ENCODE measurements around the gene RAP1GAP2.

RAP1GAP2 gene

GRCh38 chr17:2786176-2786881, 9.9 kb upstream of the RAP1GAP2 start:
- DNase-seq (ENCODE audit: low read depth) = peak; percentile 84

GRCh38 chr17:2789700-2790099, 6.5 kb upstream of the RAP1GAP2 start:
- DNase-seq (ENCODE audit: low read depth) = no peak

GRCh38 chr17:2792366-2793169, 3.7 kb upstream of the RAP1GAP2 start:
- DNase-seq (ENCODE audit: low read depth) = peak; percentile 34

DNA sequence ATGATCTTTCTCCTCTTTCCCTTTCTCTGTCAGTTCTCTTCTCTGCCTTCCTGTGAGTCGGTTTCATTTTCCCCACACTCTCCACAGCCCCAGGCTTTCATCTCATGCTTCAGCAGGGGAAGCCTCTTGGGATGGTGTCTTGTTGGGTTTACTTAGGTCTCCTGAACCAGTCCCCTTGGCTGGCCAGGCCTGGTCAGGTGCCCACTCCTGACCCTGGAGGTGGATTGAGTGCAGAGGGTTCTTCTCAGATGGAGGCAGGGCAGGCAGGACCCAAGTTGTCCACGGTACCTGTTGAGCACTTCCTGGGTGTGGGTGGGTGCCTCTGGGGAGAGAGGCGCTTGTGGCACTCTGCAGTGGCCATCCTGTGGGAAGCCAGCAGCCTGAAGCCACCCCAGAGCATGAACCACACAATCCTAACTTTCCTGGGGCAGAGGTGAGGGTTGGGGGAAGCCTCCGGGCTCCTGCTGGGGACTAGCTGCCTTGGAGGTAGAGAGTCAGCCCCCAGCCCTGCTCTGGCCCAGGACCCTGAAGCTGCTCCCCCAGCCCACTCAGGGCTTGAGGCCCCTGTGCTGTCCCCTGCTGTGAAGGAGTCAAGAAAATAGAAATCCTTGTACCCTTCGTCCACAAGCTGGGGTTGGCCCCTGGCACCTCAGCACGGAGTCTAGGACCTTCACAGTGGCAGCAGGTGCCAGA, 2.0 kb upstream of the RAP1GAP2 start:
- DNase-seq (ENCODE audit: low read depth) = no peak

DNA sequence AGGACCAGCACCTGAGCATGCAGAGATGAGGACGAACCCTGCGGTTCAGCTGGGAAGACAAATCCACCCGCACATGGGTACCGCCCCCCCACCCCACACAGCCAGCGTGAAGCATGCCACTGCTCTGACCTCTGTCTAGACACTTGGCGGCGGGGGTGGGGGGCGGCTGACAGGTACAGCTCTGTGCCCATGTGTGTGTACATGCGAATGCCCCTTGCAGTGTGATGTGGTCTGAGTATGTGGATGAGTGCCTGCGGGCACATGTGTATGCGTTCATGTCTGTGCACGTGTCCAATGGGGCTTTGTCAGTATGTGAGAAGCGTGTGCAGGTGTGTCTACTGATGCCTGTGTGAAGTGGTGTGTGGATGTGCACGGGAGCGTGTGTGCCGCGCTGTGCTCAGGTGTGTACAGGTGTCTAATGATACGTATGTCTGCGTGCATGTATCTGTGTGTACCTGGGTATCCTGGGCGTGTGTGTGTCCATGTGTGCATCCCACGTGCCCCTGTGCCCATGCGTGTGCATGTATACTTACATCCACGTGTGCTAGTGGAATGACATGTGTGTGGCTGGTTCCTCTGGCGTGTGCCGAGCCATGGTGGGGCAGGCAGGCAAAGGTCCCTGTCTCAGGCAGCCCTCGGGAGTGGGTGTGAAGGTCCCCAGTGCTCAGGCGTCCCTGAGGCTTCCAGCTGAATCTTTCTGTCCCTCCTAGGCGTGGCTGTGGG, 636 bp upstream of the RAP1GAP2 start:
- no peak for DNase-seq (ENCODE audit: low read depth)

- no peak for DNase-seq (ENCODE audit: low read depth)
Observed at GRCh38 chr17:2797226-2797625, 988 bp downstream of the RAP1GAP2 start.

- DNase-seq (ENCODE audit: low read depth) = no peak
Observed at GRCh38 chr17:2797637-2798036, 1.4 kb downstream of the RAP1GAP2 start.

DNA sequence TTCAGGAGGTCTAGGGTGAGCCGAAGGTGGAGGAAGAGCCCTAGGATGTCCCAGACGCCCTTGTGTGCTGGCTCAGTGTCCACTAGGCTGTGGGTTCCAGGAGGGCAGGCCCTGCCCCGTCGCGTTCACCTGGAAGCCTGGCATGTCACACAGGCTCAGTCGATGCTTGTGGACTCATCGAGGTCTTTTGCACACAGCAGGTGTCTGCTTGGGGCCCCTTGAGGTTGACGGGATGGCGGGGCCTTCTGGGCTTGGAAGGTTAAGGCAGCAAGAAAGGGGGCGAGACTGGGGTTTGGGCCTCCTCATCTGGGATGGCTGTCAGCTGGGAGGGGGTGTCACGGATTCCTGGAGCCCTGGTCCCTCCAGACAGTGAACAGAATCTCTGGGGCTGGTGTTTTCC, 1.9 kb downstream of the RAP1GAP2 start:
- DNase-seq (ENCODE audit: low read depth) = no peak

- DNase-seq (ENCODE audit: low read depth) = no peak
Observed at GRCh38 chr17:2798678-2799077, 2.4 kb downstream of the RAP1GAP2 start.

DNA sequence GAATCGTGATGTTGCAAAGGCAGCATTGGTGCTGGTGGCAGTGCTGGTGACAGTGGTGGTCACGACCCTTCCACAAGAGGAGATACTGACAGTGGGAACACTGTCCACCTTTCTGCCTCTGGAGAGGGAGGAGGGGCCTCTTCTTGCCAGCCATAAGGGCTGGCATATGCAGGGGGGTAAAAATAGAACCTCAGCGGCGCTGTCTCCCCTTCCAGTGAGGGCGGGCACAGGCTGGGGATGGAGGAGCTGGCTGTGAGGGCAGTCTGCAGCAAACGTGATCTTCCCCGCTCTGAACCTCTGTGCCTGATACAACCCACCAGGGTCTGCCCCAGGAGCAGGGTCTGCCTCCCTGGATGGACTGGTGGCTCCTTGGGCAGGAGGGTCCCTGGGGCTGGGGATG, 3.4 kb downstream of the RAP1GAP2 start:
- DNase-seq (ENCODE audit: low read depth) = no peak

GRCh38 chr17:2800367-2800766, 4.1 kb downstream of the RAP1GAP2 start:
- DNase-seq (ENCODE audit: low read depth) = no peak

- DNase-seq (ENCODE audit: low read depth) = no peak
Observed at GRCh38 chr17:2801841-2802240, 5.6 kb downstream of the RAP1GAP2 start.

DNA sequence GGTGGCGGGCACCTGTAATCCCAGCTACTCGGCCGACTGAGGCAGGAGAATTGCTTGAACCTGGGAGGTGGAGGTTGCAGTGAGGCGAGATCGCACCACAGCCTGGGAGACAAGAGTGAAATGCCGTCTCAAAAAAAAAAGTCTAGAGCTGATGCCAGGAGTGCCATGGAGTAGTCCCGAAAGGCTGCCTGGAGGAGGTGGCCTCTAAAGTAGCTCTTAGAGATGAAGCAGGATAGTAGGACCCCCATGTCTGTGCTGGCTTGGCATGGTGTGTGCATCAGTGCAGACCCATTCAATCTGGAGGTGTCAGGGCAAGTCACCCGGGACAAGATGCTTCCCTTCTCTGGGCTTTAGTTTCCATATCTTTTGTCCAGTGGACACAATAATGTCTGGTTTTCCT, 6.3 kb downstream of the RAP1GAP2 start:
- DNase-seq (ENCODE audit: low read depth) = no peak

DNA sequence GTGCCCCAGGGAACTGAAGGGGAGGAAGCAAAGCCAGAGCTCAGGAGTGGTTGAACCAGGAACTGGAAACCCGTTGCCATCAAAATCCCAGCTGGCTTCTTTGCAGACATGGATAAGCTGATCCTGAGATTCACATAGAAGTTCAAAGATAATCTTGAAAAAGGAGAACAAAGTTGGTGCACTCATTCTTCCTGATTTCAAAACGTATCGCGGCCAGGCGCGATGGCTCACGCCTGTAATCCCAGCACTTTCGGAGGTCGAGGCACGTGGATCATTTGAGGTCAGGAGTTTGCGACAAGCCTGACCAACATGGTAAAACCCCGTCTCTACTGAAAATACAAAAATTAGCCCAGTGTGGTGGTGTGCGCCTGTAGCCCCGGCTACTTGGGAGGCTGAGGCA, 7.1 kb downstream of the RAP1GAP2 start:
- DNase-seq (ENCODE audit: low read depth) = no peak

DNA sequence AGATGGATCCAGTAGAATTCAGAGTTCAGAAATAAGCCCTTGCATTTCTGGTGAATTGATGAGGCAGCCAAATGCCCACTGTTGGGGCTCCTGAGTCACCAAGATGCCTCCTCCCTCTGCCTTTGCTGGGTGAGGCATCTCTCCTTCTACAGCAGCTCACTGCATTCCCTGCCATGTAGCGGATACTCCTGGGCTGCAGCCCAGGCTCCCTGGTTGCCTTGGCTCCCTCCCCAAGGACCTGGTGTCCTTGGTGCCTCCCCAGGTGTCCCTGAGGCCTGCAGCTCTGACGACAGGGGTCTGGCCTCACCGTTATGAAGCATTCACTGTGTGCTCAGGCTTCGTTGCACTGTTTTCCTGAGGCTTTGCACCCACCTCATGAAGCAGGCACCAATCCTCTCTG, 7.7 kb downstream of the RAP1GAP2 start:
- DNase-seq (ENCODE audit: low read depth) = no peak

- DNase-seq (ENCODE audit: low read depth) = no peak
Observed at GRCh38 chr17:2804912-2805311, 8.7 kb downstream of the RAP1GAP2 start.

DNA sequence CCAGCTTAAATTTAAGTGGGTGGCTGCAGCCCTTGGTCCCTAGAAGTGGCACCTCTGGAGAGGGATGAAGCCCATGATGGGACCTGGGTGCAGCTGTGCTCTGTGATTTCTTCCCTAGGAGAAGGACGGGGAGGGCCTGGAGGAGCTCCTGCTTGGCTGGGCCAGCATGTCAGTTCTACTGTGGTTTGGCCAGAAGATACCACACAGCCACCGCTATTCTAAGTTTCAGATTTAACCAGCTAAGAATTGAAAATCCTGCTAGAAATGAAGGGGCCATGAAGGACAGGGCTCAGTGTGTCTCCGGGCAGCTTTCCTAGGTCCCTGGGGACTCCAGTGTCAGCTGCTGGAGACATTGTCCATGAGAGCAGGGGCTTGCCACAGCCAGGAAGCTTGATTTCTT, 9.7 kb downstream of the RAP1GAP2 start:
- DNase-seq (ENCODE audit: low read depth) = no peak

DNA sequence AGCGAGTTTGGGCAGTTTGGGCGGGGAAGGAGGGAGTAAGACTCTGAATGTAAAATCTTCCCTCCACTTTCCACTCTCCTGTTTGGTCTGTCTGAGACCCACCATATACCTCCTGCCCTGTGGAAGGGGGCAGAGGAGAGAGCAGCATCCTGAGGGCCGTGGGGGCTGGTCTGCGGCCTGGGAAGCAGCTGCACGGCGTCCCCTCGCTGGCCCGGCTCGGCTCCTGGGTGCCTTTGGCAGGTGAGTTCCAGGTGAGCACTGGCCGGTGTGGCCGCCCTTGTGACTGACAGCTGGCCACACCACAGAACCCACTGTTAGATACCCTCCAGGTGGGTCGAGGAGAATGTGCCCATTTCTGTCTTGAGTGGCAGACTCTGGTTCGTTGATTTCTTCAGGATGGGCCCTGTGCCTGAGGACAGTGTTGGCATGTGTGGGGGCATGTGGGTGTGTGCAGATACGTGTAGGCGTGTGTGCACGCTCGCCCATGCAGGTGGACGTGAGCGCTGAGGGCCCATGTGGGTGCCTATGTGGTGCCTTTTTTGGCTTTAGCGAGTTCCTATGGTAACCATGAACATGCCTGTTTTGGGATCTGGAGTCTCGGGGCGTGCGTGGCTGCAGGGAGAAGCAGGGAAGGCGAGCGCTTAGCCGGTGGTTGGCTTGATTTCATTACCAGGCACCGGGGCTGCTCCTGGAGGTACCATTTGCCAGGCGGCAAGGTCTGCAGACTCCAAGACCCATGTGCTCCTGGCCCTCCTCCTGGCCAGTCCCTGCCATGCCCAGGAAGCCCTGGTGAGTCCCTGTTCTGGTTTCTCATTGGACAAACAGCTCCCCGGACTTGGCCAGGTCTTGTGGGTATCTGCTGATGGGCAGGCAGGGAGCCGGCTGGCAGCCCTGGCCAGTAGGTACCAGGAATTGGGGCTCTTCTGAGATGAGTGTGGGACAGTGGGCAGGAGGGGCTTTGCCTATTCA, 12.4 kb downstream of the RAP1GAP2 start:
- DNase-seq (ENCODE audit: low read depth) = no peak

- DNase-seq (ENCODE audit: low read depth) = no peak
Observed at GRCh38 chr17:2809337-2809736, 13.1 kb downstream of the RAP1GAP2 start.

- no peak for DNase-seq (ENCODE audit: low read depth)
Observed at GRCh38 chr17:2814049-2814448, 17.8 kb downstream of the RAP1GAP2 start.

Measured in stimulated activated CD8-positive, alpha-beta memory T cell treated with anti-CD3 and anti-CD28 coated beads, Interleukin-15, amount 100 ng/mL, for 1 hour (primary cell).